GM18526 (cell line): ENCODE results near the gene OPCML.

Experiments used
- POLR2A ChIP-seq: IDR thresholded peaks from 3 replicates; pipeline ENCODE4 v1.6.1; 2011; ENCODE audit not compliant: insufficient read length; ENCODE audit errors: extremely low read depth

The OPCML gene

DNA sequence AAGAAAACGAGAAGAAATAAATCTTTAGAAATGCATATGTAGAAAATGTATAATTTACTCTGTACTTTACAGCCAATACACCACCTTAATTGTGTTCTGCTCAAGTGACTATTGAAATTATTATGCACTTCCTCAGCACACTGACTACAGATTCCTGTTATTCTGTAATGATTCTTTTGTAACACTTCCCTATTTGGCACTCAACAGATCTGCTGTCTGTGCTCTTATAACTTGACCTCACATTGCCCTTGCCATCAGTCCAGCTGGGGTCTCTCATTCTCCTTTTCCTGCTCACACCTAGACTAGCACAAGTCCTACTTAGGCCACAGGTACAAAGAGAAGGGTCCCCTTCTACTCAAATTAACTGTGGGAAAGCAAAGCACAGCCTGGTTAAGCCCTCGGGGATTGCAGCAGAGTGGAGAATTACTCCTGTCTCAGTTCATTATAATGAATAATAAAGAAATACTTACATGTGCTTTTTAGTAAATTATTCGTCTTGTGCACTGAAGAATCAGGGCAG is 860.4 kb downstream of the OPCML start:
- no peak for TF ChIP-seq POLR2A

DNA sequence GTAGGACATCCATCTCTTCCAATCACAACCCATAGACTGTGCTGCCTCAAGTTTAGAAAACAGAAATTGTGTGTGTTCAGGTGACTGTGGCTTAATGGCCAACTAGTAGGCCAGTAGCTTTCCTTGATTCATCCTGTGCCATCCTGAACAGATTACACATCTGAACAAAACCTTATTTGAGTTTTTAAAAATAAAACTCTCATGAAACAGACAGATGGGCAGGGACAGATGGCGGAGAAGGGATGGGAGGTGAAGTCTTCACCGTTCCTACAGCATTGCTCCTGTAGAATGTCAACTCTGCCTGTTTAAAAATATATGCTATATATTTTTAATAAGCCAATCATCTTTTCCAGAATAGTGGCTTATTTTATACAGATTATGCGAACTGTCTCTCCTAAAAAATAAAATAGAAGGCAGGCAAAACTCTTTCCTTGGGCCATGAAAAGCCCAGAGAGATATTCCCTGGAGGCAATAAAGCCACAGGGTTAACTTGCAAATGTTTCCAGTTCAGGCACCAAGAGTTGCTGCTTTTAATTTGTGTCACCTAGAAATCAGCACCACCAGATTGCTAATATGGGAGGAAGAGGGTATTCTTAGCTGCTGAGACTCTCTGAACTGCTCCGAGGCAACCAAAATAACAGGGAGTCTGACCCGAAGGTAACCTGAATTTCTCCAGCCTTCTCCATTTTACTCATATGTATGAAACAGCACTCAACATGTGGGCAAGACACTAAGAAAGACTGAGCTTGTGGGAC is 861.2 kb downstream of the OPCML start:
- TF ChIP-seq POLR2A, result no peak

DNA sequence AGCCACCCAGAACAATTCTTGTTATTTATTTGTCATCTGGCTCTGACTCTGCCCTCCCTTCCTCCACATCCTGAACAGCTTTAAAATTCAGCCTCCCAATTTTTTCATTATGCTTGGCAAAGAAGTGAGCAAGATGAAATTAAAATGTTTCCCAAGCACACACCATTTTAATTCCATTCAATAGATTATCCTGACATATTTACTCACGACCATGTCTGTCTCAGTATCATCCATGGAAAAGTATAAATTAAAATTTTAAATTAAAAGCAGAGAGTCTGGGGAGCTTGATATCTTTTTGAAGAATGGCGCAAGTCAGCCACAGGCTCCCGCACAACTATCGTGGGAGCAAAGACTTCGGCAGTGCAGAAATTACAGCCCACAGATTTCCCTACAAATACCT is 862.4 kb downstream of the OPCML start:
- TF ChIP-seq POLR2A, result no peak

DNA sequence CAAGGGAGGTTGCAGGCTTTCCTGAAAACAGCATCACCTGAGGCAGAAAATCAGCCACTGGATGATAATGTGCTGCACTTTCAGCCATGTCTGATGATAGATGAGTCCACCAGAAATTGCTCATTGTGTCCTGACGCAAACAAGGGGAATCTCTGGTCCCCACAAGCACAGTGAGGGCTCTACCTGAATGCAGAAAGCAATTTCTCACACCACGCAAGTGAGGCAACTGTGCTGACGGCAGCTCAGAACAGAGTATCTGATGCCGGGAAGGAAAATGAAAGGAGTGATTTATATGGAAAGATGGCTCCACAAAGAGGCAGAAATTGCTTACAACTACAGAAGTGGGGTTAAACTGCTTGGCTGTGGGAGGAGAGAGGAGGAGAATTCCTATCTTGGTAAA is 867.1 kb downstream of the OPCML start:
- TF ChIP-seq POLR2A, result no peak

DNA sequence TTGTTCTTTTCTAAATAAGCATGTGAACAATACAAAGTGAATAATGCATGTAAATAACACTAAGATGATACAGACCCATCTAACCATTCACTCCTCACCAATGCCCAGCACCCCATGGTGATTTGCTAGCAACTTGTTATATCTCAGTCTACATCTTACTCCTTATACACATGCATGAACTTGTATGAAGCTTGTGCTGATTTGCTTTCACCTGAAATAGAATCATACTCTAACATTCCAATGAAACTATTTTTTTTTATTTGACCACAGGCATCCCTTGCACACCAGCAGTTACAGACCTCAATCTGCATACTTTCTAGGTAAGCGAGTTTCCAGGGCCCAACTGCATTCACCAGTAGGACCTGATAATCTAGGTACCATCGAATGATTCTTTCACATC is 873.6 kb downstream of the OPCML start:
- TF ChIP-seq POLR2A, result no peak

DNA sequence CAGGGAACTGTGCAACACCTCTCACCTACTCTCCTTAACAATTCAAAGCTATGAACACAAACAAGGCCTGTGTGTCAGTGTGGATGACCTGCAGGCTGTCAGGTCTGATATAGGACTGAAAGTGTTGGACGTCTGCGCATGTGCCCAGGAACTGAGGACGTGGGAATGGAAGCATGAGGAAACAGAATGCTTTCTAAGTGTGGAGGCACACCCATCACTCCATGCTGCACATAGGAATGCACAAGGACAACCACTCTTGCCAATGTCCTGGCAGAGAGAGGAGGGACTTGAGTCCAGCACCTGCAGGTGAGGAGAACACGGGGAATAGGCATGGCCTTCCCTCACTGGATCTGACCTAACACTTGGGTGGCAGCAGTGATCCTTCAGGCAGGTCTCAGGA is 874.3 kb downstream of the OPCML start:
- TF ChIP-seq POLR2A, result no peak

DNA sequence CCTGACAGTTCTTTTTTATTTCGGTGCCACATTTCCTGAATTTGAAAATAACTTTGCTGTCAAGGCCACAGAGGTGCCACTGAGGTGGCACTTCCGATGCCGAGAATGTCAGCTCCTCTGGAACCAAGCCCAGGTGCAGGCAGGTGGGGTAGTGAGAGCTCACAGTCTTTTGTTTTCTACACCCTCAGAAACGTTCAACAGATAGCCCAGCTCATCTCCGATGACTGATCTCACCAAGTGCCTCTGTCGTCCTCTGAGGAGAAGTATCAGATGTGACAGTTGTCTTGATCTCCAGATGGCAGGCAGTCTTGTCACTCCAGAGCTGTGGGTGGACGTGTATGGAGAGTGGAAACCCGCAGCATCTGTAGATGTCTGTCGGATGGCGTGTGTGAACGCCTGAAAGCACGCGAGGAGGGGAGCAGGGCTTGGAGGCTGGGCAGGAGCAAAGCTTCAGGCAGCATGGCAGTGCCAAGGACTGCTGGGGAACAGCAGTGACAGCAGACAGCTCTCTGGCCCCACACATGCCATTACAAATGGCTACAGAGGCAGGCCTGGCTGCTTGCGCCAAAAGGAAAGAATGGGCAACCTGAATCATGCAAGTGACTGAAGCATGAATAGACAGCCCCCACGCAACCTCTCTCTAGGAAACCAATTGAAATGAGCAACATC is 877.0 kb downstream of the OPCML start:
- no peak for TF ChIP-seq POLR2A

DNA sequence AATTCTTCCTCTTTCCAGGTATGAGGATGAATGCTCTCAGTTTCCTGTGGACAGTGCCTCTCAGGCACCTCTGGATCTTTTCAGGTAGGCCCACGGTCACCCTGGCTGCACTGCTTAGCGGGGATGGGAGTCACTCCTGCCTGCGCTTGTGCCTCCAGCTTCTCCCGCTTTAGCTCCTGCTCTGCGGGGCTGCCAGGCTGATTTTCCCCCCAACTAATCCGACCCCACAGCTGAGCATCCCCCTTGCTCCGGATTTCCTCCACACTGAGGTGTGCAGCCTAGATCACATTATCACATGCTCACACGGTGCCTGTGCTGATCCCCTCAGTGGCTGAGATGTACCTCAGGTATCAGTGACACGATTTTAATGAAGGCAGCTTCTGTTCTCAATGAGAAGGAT is 879.1 kb downstream of the OPCML start:
- TF ChIP-seq POLR2A, result no peak

DNA sequence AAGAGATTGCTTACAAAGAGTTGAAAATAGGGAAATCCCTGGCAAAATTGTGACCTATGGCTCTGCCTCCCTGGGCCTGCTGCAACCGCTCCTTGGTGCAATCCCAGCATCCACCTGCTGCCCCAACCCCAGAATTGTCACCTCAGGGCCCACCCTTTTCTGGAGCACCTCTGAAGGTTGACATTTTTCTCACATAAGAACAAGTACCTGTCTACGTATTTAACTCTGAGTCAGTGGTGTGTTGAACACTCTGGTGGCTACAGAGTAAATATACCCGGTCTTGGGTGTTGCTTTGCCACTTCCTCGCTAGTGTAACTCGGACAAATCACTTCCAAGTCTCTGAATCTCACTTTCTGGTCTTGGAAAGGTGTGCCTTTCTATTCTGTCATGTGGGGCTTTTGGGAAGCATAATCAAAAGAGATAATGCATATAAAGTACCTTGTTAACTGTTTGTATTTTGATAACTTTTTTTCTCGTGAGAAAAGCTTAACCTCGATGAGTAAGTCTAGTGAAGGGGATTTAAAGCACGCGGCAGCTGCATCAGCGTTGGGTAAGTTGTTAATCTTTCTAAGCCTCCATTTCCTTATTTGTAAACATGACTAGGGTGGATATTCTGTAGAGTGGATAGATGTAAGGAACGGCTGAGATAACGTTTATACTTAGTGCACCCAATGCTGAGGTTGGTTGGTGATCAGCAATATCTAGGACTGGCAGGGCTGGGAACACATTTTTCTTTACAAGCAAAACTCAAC is 881.2 kb downstream of the OPCML start:
- no peak for TF ChIP-seq POLR2A

DNA sequence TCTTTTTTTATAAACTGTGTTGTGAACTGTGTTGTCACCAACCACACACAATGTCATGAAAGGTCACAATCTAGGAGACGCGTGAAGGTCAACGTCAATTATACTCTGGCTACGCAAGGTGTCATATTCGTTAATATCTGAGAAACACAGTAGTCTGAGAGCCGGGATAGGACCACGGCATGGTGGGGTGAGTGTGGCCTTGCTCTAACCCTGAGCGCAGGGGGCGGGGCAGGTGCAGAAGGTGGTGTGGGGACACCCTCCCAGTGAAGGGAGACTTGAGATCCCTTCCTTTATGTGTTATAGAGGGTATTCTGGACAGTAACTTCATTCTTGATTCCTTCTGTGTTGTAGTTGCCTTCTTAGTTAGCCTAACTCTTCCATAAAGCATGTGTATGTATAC is 883.0 kb downstream of the OPCML start:
- TF ChIP-seq POLR2A, result no peak

DNA sequence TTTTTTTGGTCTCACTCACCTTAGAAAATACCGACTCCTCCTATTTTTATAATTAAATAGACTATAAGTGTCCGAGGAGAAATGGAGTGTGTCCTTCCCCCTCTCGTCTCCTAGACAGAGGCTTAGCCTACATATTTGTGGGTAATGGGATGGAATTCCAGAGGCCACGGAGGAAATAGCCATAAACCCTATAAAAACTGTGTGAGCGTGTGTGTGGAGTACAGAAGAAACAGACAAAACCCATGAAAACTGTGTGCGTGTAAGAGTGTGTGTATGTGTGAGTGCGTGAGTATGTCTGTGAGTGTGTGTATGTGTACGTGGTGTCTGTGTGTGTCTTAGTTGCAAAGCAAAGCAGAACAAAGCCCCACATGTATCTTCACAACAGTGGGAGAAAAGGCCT is 883.5 kb downstream of the OPCML start:
- TF ChIP-seq POLR2A, result no peak

DNA sequence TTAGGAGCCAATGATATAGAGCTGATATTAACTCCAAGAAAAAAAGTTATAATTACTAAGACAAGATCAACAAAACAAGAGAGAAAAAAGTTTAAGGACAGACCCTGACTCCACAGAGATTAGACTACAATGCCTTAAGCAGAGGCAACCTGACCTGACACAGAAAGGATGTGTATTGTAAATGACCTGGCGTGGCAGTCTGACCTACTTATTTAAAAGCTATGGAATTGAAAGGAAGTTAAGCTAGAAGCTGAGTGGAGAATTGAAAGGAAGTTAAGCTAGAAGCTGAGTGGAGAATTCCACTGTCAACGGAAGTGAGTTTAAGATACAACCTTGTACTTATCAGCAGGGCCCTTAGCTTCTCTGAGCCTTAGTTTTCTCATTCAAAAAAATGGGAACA is 885.4 kb downstream of the OPCML start:
- TF ChIP-seq POLR2A, result no peak

DNA sequence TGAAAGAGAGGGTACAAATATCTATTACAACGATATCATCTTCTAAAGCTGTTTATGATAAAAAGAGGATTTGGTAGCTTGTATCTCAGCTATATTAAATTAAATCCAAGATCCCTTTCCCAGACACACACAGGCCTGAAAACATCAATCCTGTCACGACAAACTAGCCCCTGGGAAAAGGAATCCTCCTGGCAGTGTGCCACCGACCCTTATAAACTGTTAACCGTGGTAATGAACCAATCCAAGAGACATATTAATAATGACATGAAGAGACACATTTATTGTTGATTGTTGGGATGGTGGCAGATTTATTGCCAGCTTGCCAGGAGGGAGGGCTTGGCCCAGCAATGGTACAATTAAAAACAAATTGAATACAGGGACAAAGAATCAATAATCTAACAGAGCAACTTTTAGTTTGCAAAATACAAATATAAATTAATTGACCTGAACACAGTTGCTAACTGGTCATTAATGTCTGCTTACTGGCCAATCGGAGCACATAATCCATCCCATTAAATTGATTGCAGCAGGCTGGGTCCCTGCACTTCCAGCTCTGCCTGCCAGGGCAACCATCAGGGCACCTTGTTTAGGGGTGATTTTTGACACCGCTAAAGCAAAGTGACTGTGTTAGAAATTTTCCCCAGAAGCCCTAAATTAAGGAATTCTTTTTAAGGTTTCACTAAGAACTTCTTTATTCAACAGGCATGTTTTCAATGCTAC is 887.6 kb downstream of the OPCML start:
- no peak for TF ChIP-seq POLR2A

DNA sequence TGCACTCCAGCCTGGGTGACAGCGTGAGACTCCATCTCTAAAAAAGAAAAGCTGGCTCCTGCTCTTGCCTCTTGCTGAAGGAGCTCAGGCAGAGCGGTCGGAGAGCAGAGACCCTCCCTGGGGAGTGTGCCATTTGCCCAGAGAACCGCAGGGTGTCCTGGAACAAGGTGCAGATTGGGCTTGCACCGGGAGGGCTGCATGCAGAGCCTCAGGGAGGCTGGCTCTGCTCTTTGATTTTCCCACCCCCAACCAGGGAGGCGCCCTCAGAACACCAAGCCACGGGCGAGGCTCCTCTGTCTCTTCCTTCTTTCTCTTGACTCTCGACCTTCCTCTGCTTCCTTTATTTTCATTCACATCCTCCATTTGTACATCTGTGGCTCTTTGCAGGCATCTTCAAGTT is 889.1 kb downstream of the OPCML start:
- TF ChIP-seq POLR2A, result no peak

DNA sequence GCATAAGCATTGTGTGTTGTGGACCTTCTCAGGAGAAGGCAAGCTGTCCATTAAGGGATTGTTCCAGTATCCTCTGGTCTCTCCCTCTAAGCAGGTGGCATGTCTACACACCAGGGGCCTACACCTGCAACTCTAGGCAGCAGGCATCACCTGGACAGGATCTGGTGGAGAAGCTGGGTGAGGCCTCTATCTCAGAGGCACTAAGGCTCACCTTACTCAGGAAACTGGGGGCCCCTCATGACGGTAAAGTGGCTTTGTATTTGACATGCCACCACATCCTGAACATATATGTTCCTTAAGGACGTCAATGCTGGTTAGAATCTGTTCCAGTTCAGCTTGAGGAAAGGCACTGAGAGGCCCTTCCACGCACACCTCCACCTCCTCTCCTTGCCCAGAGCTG is 891.3 kb downstream of the OPCML start:
- TF ChIP-seq POLR2A, result no peak
